Uterus (tissue), 4 donors: ENCODE data around the gene EXOC2. TPM values are rescaled to one million over a fixed set of nuclear protein-coding genes. Genes with fewer than 3 reads are reported as not detected.

Experiments used
- DNase-seq, 2 donors: peaks; one replicate each; pipeline ENCODE4 v3.0.0-alpha.2; 2019 to 2020
- H3K27ac ChIP-seq, 2 donors: fragments of 200-600 bp; sonication (generic); 1 replicate in 1 of 2; 2 replicates in 1 of 2; pipeline ENCODE4 v1.5.1; 2016 to 2018
- H3K27me3 ChIP-seq, 2 donors: fragments of 200-600 bp; sonication (generic); one replicate each; pipeline ENCODE4 v1.5.1; 2018 to 2019; ENCODE audit warnings: control low read depth in 1 of 2
- H3K36me3 ChIP-seq, 2 donors: fragments of 200-600 bp; sonication (generic); one replicate each; pipeline ENCODE4 v1.5.1; 2019; ENCODE audit warnings: control low read depth in 1 of 2
- H3K4me1 ChIP-seq, 2 donors: fragments of 200-600 bp; sonication (generic); one replicate each; pipeline ENCODE4 v1.5.1; 2018 to 2019; ENCODE audit warnings: control low read depth in 1 of 2
- H3K4me3 ChIP-seq, 2 donors: fragments of 200-600 bp; sonication (generic); 1 replicate in 1 of 2; 2 replicates in 1 of 2; pipeline ENCODE4 v1.5.1; 2018 to 2019; ENCODE audit warnings: mild to moderate bottlenecking in 1 of 2
- H3K9me3 ChIP-seq, 2 donors: fragments of 200-600 bp; sonication (generic); one replicate each; pipeline ENCODE4 v1.5.1; 2019; ENCODE audit warnings: control low read depth in 1 of 2
- POLR2A ChIP-seq, 2 donors: fragments of 450-650 bp; IDR thresholded peaks; one replicate each; pipeline ENCODE4 v1.6.1; 2016; ENCODE audit warnings: antibody characterized with exemption in 2 of 2, mild to moderate bottlenecking in 1 of 2, moderate library complexity in 1 of 2
- intact Hi-C: fragments of 100-400 bp; cut with DNase I; formaldehyde crosslinking; loops from one replicate; pipeline ENCODE4 v1.15.1; 2023; ENCODE audit warnings: low total_unique reads
- total RNA-seq, 4 donors: library from RNA; depleted of rRNA in 3 of 4; stranded (reverse); fragments of >200 nt in 3 of 4; gene quantifications; one replicate each; pipeline versions ENCODE4 v1.1.0 to v1.2.4, GENCODE V29; 2014 to 2023
- TF ChIP-seq, protein P1 (sequence below), 4 experiments: fragments of 200-600 bp in 2 of 4; fragments of 450-650 bp in 2 of 4; sonication (generic) in 2 of 4; IDR thresholded peaks; one replicate each; pipeline ENCODE4 v1.5.1; 2016 to 2019; ENCODE audit warnings: antibody characterized with exemption in 4 of 4, mild to moderate bottlenecking in 2 of 4, moderate library complexity in 1 of 4
- donor health status: DM: yes; HTN: yes; CAD: no.

The EXOC2 gene
- total RNA-seq, 4 donors from 2014 or later = 12.3 to 27.0 (median 22.9) TPM

DNA sequence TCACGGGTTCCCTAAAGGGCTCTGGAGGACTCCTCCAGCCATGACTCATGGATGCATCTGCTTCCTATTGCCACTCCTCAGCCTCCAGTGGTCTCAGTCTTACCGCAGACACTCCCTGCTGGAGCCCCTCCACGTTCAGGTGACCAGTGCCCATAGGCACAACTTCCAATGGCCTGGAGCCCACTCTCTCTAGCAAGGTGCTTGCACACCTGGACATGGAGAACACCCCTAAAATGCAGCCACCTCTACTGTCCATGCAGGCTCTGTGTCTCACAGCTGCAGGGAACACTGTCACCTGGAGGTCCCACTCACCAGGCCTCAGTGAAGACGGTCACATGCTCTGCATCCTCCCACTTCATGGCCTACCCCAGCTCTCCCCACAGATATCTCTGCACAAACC, 72.0 kb downstream of the EXOC2 start:
- no peak overlapping the region for H3K4me3 ChIP-seq
- H3K27me3 ChIP-seq = no peaks in the 10 kb centered on the region
- TF ChIP-seq, protein P1, sequence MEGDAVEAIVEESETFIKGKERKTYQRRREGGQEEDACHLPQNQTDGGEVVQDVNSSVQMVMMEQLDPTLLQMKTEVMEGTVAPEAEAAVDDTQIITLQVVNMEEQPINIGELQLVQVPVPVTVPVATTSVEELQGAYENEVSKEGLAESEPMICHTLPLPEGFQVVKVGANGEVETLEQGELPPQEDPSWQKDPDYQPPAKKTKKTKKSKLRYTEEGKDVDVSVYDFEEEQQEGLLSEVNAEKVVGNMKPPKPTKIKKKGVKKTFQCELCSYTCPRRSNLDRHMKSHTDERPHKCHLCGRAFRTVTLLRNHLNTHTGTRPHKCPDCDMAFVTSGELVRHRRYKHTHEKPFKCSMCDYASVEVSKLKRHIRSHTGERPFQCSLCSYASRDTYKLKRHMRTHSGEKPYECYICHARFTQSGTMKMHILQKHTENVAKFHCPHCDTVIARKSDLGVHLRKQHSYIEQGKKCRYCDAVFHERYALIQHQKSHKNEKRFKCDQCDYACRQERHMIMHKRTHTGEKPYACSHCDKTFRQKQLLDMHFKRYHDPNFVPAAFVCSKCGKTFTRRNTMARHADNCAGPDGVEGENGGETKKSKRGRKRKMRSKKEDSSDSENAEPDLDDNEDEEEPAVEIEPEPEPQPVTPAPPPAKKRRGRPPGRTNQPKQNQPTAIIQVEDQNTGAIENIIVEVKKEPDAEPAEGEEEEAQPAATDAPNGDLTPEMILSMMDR (IDR thresholded peaks at IDR 0.05) = no peak
- TF ChIP-seq POLR2A (IDR thresholded peaks at IDR 0.05) = no peak
- no peak overlapping the region for H3K27ac ChIP-seq
- H3K36me3 ChIP-seq = no peaks in the 10 kb centered on the region
- no peaks in the 10 kb centered on the region for H3K9me3 ChIP-seq
- no peak for DNase-seq
- intact Hi-C loops = no loop called here
- H3K4me1 ChIP-seq = no peaks in the 10 kb centered on the region

DNA sequence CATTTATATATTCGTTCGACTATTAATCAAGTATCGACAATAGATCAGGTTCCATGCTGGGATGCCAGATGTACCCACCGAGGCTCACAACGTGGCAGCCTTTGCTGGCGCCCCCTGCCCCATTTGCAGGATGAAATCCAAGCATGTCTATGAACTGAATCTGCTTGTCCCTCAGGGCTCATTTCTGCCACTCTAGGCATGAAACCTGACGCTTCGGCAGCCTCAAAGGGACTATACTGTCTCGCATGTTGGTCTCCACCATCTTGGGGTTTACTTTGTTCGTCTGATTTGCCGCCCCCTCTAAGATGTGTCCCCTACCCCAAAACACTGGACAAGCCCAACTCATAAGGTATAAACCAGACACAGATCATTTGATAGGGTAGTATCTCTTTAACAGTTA, 72.8 kb downstream of the EXOC2 start:
- no peak overlapping the region for H3K27ac ChIP-seq
- H3K27me3 ChIP-seq = no peaks in the 10 kb centered on the region
- intact Hi-C loops = no loop called here
- TF ChIP-seq POLR2A (IDR thresholded peaks at IDR 0.05) = no peak
- TF ChIP-seq, protein P1 (IDR thresholded peaks at IDR 0.05) = no peak
- H3K9me3 ChIP-seq = no peaks in the 10 kb centered on the region
- no peak for DNase-seq
- H3K4me3 ChIP-seq = no peak overlapping the region
- H3K4me1 ChIP-seq = no peaks in the 10 kb centered on the region
- no peaks in the 10 kb centered on the region for H3K36me3 ChIP-seq

DNA sequence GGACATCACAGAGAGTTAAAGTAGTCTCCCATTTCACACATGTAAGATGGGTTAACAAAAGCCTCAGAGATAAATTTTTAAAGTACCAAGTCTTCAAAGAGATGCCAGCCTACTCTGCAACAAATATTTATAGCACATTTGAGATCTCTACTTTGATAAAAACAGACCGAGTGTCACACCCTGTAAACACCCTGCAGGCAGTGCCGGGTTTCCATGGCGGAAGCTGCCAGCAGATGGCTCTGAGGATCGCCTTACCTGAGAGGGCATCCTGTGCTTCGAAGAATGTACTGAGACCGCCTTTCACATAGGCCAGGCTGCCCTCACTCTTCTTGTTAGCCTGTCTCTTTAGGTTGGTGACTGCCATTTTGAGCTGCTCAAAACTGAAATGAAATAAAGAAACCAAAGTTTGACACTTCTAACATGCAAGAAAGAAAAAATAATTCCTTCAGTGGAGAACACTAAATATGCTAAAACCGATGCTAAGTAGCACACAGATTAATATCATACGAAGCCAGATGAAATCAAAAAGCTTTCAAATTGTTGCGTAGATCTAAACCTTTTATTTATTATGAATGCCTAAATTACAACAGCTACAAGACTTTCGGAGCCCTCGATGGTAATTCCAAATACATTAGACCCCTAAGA, 75.4 kb downstream of the EXOC2 start:
- Histone ChIP-seq H3K27me3 (no peaks in the 10 kb centered on the region), H3K4me3 (no peak overlapping the region), H3K27ac (no peak overlapping the region), H3K36me3 (no peaks in the 10 kb centered on the region), H3K9me3 (no peaks in the 10 kb centered on the region), H3K4me1 (no peaks in the 10 kb centered on the region)
- DNase-seq = no peak
- intact Hi-C loops = no loop called here
- no peak for TF ChIP-seq POLR2A (IDR thresholded peaks at IDR 0.05)
- TF ChIP-seq, protein P1 (IDR thresholded peaks at IDR 0.05) = no peak

DNA sequence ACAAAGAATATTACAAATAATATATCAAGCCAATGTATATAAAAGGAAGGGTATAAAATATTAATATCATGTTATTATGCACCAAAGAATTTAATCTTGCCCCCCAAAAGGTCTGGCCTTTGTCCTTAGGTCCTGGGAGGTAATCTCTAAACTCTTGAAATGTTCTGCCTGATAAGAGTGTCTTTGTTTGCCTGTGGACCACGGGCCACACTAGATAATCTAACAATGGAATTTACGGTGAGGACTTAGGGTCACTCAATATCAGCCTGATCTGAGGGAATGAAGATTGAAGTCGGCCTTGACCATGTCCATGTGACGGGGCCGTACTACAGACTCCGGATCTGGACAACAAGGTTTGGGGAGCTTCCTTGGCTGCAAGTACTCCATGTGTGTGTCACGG, 79.0 kb downstream of the EXOC2 start:
- no peaks in the 10 kb centered on the region for H3K36me3 ChIP-seq
- H3K27me3 ChIP-seq = no peaks in the 10 kb centered on the region
- H3K4me3 ChIP-seq = no peak overlapping the region
- H3K27ac ChIP-seq = no peak overlapping the region
- no peaks in the 10 kb centered on the region for H3K4me1 ChIP-seq
- intact Hi-C loops = no loop called here
- TF ChIP-seq, protein P1 (IDR thresholded peaks at IDR 0.05) = no peak
- no peak for TF ChIP-seq POLR2A (IDR thresholded peaks at IDR 0.05)
- no peak for DNase-seq
- H3K9me3 ChIP-seq = no peaks in the 10 kb centered on the region

DNA sequence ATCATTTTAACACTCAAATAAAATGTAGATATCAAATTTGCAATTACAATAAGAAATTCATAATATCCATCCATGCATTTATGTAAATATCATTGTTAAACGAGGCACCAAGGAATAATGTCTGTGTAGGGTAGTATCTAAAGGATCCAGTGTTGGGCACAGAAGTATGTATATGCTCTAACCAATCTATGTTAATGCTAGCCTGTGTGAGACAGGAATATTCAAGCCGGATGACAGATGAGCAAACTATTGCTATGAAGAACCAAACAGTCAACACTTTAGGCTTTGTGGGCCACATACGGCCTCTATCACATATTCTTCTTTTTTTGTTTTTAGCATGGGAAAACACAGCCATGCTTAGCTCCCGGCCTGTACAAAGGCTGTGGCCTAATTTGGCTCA, 81.0 kb downstream of the EXOC2 start:
- Histone ChIP-seq H3K4me1 (no peaks in the 10 kb centered on the region), H3K27me3 (no peaks in the 10 kb centered on the region), H3K27ac (no peak overlapping the region), H3K9me3 (no peaks in the 10 kb centered on the region), H3K4me3 (no peak overlapping the region), H3K36me3 (no peaks in the 10 kb centered on the region)
- intact Hi-C loops = no loop called here
- no peak for DNase-seq
- no peak for TF ChIP-seq POLR2A (IDR thresholded peaks at IDR 0.05)
- TF ChIP-seq, protein P1 (IDR thresholded peaks at IDR 0.05) = no peak
